ENCODE data around the gene TMEM132C. TPM values are rescaled to one million over a fixed set of nuclear protein-coding genes. Genes with fewer than 3 reads are reported as not detected.

The TMEM132C gene
- total and polyA plus RNA-seq, 5 donors, result 4.9 to 16.3 (median 9.4) TPM

DNA sequence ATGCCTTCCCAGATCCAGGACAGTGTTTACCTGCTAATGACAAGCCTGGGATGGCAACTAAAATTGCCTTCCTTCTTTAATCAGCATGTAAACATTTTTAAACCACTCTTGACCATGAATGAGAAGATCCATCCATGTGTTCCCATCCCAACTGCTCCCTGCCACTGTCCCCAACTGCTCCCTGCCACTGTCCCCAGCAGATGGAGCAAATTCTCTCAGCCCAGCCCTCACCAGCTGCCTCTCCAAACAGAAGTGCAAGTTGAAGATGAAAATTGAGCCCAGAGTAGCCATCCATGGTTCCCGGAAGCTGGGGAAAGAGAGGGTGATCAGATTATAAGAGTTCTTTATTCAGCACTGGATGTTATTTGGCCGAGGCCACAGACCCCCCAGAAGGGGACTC, 423.7 kb downstream of the TMEM132C start:
- no peak for DNase-seq
- Histone ChIP-seq H3K4me1 (ENCODE audit: control insufficient read depth, insufficient read depth, low read length) (no peaks in the 10 kb centered on the region), H3K9me3 (ENCODE audit: control insufficient read depth, low read length) (no peaks in the 10 kb centered on the region), H3K4me3 (ENCODE audit: low read length) (no peak overlapping the region), H3K27ac (ENCODE audit: low read length) (no peak overlapping the region), H3K27me3 (ENCODE audit: control insufficient read depth, insufficient read depth) (no peaks in the 10 kb centered on the region)
- 56% methylated on average over 2 of the region's 2 CpGs for WGBS
- ATAC-seq, result no peak
- intact Hi-C loops (cut with DNase I), result no loop called here

DNA sequence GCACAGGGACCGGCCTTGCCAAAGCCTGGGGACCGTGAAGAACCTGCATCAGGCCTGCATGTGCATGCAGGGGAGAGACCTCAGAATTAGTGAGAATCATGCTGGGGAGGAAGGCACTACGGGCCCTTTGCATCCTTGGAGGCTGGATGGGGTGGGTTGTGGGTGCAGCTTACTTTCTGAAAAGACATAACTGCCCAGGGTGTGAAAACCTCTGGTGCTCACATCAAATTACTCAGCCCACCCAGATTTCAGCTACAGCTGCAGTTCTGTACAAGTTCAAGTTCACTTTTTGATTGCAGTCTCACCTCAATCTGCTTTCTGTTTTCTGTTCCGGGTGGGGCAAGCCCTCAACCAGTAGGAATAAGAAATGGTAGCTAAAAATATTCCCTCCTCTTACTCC, 426.1 kb downstream of the TMEM132C start:
- H3K27me3 ChIP-seq (ENCODE audit: control insufficient read depth, insufficient read depth), result no peaks in the 10 kb centered on the region
- H3K27ac ChIP-seq (ENCODE audit: low read length), result no peak overlapping the region
- DNase-seq (no peak), ATAC-seq (peak in 1 of 2 donors; percentile 11)
- no peaks in the 10 kb centered on the region for H3K4me1 ChIP-seq (ENCODE audit: control insufficient read depth, insufficient read depth, low read length)
- 81% methylated on average over 4 of the region's 4 CpGs for WGBS
- no peak overlapping the region for H3K4me3 ChIP-seq (ENCODE audit: low read length)
- H3K9me3 ChIP-seq (ENCODE audit: control insufficient read depth, low read length), result no peaks in the 10 kb centered on the region
- intact Hi-C loops (cut with DNase I), result no loop called here

DNA sequence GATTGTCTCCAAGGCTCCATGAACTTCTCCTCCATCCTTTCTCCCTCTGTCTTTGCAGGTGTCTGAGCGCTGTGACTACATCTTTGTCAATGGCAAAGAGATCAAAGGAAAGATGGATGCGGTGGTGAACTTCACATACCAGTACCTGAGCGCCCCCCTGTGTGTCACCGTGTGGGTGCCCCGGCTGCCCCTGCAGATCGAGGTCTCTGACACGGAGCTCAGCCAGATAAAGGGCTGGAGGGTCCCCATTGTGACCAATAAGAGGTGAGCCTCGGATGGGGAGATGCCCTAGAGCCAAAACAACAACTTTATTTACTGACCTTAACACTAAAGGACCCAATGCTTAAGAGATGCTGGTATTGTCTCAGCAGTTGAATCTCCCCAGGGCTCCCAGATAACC, 426.8 kb downstream of the TMEM132C start:
- H3K4me3 ChIP-seq (ENCODE audit: low read length), result no peak overlapping the region
- H3K27ac ChIP-seq (ENCODE audit: low read length), result no peak overlapping the region
- no peak for ATAC-seq
- 63% methylated on average over 8 of the region's 8 CpGs for WGBS
- H3K9me3 ChIP-seq (ENCODE audit: control insufficient read depth, low read length), result no peaks in the 10 kb centered on the region
- H3K4me1 ChIP-seq (ENCODE audit: control insufficient read depth, insufficient read depth, low read length), result no peaks in the 10 kb centered on the region
- DNase-seq, result no peak
- no peaks in the 10 kb centered on the region for H3K27me3 ChIP-seq (ENCODE audit: control insufficient read depth, insufficient read depth)
- intact Hi-C loops (cut with DNase I), result no loop called here

DNA sequence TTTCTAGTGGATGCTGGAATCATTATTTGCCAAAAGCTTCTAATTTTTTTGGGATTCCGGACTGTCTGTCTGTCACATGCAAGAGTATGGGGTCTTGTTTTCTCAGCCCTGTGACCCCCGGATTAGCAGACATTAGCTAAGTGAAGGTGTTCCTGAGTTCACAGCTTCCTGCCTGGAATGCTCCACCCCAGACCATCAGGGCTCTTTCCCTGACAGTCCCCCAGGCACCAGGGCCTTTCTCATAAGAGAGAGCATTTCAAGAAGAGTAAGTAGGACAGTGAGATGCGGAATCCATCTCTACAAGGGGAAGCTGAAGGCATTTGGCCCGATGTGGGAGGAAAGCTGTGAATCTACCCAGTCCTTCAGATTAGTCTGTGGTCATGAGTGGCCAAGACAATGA, 427.5 kb downstream of the TMEM132C start:
- Histone ChIP-seq H3K9me3 (ENCODE audit: control insufficient read depth, low read length) (no peaks in the 10 kb centered on the region), H3K27ac (ENCODE audit: low read length) (no peak overlapping the region), H3K27me3 (ENCODE audit: control insufficient read depth, insufficient read depth) (no peaks in the 10 kb centered on the region), H3K4me1 (ENCODE audit: control insufficient read depth, insufficient read depth, low read length) (no peaks in the 10 kb centered on the region), H3K4me3 (ENCODE audit: low read length) (no peak overlapping the region)
- 73% methylated on average over 4 of the region's 4 CpGs for WGBS
- no peak for DNase-seq
- intact Hi-C loops (cut with DNase I), result no loop called here
- ATAC-seq, result no peak

DNA sequence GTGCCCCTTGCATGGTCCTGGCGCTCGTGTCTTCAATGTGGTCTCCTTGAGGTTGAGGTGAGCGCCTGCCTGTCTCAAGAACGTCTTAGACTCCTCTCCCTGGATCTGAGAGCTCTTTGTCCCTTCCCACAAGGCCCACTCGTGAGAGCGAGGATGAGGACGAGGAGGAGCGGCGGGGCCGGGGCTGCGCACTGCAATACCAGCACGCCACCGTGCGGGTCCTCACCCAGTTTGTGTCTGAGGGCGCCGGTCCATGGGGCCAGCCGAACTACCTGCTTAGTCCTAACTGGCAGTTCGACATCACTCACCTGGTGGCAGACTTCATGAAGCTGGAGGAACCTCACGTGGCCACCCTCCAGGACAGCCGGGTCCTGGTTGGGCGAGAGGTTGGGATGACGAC, 428.7 kb downstream of the TMEM132C start:
- intact Hi-C loops (cut with DNase I), result no loop called here
- Histone ChIP-seq H3K27me3 (ENCODE audit: control insufficient read depth, insufficient read depth) (no peaks in the 10 kb centered on the region), H3K4me3 (ENCODE audit: low read length) (no peak overlapping the region), H3K9me3 (ENCODE audit: control insufficient read depth, low read length) (no peaks in the 10 kb centered on the region), H3K4me1 (ENCODE audit: control insufficient read depth, insufficient read depth, low read length) (no peaks in the 10 kb centered on the region), H3K27ac (ENCODE audit: low read length) (no peak overlapping the region)
- DNase-seq (no peak), ATAC-seq (no peak)
- WGBS, result 91% methylated on average over 22 of the region's 22 CpGs

DNA sequence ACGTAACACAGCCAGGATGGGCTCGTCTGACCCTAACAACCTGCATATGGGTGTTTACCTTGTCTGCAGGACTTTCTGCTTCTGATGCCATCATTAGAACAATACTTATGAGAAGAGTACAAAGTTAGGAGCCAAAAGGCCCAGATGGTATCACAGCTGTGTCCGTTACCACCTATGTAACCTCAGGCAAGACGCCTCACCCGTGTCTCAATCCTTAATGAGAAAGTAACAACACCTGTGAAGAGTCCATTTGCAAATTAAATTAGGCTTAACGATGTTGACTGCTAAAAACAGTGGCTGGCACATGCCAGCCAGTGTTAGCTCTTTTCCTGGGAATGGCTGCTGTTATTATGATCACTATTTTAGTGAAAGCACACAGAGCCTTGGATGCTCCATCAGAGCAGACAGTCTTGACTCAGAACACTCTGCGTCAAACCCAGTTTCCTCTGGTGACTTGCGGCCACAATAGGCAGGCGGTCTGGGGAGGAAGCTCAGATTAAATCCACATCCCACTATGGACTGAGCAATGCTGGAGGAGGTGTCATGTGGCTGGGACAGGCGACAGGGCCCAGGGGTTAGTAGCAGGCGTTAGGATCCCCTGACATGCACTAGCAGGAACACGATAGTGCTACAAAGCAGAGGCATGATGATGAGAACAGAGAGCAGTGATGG, 431.5 kb downstream of the TMEM132C start:
- ATAC-seq (no peak), DNase-seq (no peak)
- intact Hi-C loops (cut with DNase I), result no loop called here
- WGBS, result 71% methylated on average over 12 of the region's 12 CpGs
- H3K27ac ChIP-seq (ENCODE audit: low read length), result no peak overlapping the region
- no peaks in the 10 kb centered on the region for H3K9me3 ChIP-seq (ENCODE audit: control insufficient read depth, low read length)
- no peak overlapping the region for H3K4me3 ChIP-seq (ENCODE audit: low read length)
- H3K27me3 ChIP-seq (ENCODE audit: control insufficient read depth, insufficient read depth), result no peaks in the 10 kb centered on the region
- H3K4me1 ChIP-seq (ENCODE audit: control insufficient read depth, insufficient read depth, low read length), result no peaks in the 10 kb centered on the region

DNA sequence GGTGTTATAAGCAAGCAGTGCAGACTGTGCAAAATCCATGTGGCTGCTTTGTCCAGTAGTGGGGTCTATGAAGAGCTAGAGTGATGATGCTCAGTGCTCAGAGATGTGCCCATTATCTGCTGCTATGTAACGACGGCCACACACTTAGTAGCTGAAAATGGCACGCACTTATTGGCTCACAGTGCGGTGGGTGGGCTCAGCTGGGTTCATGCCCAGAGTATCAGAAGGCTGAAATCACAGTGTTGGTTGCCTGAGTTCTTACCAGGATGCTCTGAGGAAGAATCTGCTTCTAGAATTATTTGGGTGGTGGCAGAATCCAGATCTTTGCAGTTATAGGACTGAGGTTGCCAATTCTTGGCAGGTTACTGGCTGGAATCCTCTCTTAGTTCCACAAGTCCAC, 432.1 kb downstream of the TMEM132C start:
- 79% methylated on average over 4 of the region's 4 CpGs for WGBS
- no peak for DNase-seq
- intact Hi-C loops (cut with DNase I), result no loop called here
- no peaks in the 10 kb centered on the region for H3K9me3 ChIP-seq (ENCODE audit: control insufficient read depth, low read length)
- H3K27me3 ChIP-seq (ENCODE audit: control insufficient read depth, insufficient read depth), result no peaks in the 10 kb centered on the region
- H3K27ac ChIP-seq (ENCODE audit: low read length), result no peak overlapping the region
- no peak for ATAC-seq
- H3K4me3 ChIP-seq (ENCODE audit: low read length), result no peak overlapping the region
- H3K4me1 ChIP-seq (ENCODE audit: control insufficient read depth, insufficient read depth, low read length), result no peaks in the 10 kb centered on the region

DNA sequence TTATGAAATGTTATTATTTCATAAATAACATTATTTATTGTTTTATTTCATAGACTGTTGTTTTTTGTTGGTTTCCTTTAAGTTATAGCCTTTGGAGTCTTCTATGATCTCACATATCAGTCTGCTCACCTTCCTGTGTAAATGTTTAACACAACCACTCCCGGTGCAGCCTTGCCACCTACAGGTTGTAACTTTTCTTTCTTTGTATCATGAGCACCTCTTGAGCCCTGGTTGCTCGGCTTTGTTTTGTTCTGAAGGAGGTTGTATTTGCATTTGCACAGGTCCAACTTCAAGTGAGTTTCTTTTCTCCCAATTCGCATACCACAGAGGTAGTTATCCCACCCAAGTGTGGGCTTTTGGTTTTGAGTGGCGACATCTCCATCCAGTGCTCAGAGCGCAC, 435.4 kb downstream of the TMEM132C start:
- no peaks in the 10 kb centered on the region for H3K27me3 ChIP-seq (ENCODE audit: control insufficient read depth, insufficient read depth)
- no peak for DNase-seq
- no peaks in the 10 kb centered on the region for H3K9me3 ChIP-seq (ENCODE audit: control insufficient read depth, low read length)
- no peak for ATAC-seq
- no peaks in the 10 kb centered on the region for H3K4me1 ChIP-seq (ENCODE audit: control insufficient read depth, insufficient read depth, low read length)
- intact Hi-C loops (cut with DNase I), result no loop called here
- no peak overlapping the region for H3K27ac ChIP-seq (ENCODE audit: low read length)
- no peak overlapping the region for H3K4me3 ChIP-seq (ENCODE audit: low read length)
- WGBS, result 88% methylated on average over 5 of the region's 5 CpGs

DNA sequence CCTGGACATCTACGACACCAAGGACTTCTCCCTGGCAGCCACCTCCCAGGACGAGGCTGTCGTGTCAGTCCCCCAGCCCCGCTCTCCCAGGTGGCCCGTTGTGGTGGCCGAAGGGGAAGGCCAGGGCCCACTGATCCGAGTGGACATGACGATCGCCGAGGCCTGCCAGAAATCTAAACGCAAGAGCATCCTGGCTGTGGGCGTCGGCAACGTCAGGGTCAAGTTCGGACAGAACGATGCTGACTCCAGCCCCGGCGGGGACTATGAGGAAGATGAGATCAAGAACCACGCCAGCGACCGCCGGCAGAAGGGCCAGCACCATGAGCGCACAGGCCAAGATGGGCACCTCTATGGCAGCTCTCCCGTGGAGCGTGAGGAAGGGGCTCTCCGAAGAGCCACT, 438.2 kb downstream of the TMEM132C start:
- intact Hi-C loops (cut with DNase I), result no loop called here
- H3K4me1 ChIP-seq (ENCODE audit: control insufficient read depth, insufficient read depth, low read length), result no peaks in the 10 kb centered on the region
- no peak overlapping the region for H3K4me3 ChIP-seq (ENCODE audit: low read length)
- ATAC-seq, result no peak
- no peaks in the 10 kb centered on the region for H3K9me3 ChIP-seq (ENCODE audit: control insufficient read depth, low read length)
- DNase-seq, result peak in 1 of 3 donors; percentile 53
- H3K27me3 ChIP-seq (ENCODE audit: control insufficient read depth, insufficient read depth), result no peaks in the 10 kb centered on the region
- WGBS, result 93% methylated on average over 26 of the region's 26 CpGs
- no peak overlapping the region for H3K27ac ChIP-seq (ENCODE audit: low read length)

DNA sequence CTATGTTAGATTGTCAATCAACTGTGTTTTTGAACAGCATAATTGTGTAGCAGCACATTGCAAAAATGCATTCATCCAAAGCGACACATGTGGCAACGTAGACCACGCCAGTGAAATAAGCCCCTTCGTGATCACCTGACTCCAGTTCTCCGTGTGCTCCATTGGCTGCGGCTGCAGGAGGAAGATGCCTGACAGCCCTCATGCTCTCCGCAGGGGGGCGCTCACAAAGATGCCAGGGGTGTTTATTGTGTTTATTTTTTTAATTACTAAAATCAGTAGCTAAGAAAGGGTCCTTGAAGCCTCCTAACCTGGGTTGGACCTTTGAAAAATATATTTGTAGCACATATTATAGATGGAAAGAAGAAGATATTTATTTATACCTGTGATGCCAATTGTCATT, 440.5 kb downstream of the TMEM132C start:
- no peak overlapping the region for H3K27ac ChIP-seq (ENCODE audit: low read length)
- no peaks in the 10 kb centered on the region for H3K27me3 ChIP-seq (ENCODE audit: control insufficient read depth, insufficient read depth)
- H3K4me1 ChIP-seq (ENCODE audit: control insufficient read depth, insufficient read depth, low read length), result no peaks in the 10 kb centered on the region
- no peak overlapping the region for H3K4me3 ChIP-seq (ENCODE audit: low read length)
- no peaks in the 10 kb centered on the region for H3K9me3 ChIP-seq (ENCODE audit: control insufficient read depth, low read length)
- WGBS, result 81% methylated on average over 8 of the region's 8 CpGs
- DNase-seq (no peak), ATAC-seq (no peak)
- intact Hi-C loops (cut with DNase I), result no loop called here

DNA sequence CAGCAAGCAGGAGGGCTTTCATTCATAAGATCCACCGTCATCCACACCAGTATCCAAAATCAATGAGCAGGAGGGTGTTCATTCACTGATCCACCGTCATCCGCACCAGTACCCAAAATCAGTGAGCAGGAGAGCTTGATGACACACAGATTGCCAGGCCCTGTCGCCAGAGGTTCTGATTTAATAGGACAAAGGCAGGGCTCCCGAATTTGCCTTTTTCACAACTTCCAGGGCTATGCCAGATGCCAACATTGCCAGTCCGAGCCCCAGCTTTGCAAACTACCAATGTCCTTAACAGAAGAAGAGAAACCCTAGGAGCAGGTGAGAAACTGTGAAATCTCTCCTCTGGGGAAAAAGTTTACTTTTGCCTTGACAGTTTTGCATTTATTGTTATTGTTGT, 441.8 kb downstream of the TMEM132C start:
- ATAC-seq (no peak), DNase-seq (no peak)
- H3K4me3 ChIP-seq (ENCODE audit: low read length), result no peak overlapping the region
- no peaks in the 10 kb centered on the region for H3K9me3 ChIP-seq (ENCODE audit: control insufficient read depth, low read length)
- no peak overlapping the region for H3K27ac ChIP-seq (ENCODE audit: low read length)
- intact Hi-C loops (cut with DNase I), result no loop called here
- no peaks in the 10 kb centered on the region for H3K27me3 ChIP-seq (ENCODE audit: control insufficient read depth, insufficient read depth)
- H3K4me1 ChIP-seq (ENCODE audit: control insufficient read depth, insufficient read depth, low read length), result no peaks in the 10 kb centered on the region
- 77% methylated on average over 6 of the region's 6 CpGs for WGBS

DNA sequence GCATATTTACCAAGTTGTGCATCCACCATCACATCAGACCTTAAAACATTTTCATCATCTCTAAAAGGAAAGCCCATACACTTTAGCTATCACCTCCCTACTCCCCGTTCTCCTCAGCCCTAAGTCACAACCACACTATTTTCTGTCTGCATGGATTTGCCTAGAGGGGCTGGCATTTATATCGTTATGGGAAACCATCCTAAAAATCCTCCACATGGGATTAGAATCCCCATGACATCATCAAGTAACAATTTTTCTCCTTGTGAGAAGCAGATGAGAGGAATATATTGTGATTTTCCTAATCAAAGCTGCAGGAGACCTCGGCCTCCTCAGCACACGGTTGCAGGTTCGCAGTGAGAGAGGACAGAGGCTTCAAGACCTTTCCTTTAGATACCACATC, 442.7 kb downstream of the TMEM132C start:
- Histone ChIP-seq H3K4me3 (ENCODE audit: low read length) (no peak overlapping the region), H3K27ac (ENCODE audit: low read length) (no peak overlapping the region), H3K4me1 (ENCODE audit: control insufficient read depth, insufficient read depth, low read length) (no peaks in the 10 kb centered on the region), H3K9me3 (ENCODE audit: control insufficient read depth, low read length) (no peaks in the 10 kb centered on the region), H3K27me3 (ENCODE audit: control insufficient read depth, insufficient read depth) (no peaks in the 10 kb centered on the region)
- no peak for DNase-seq
- intact Hi-C loops (cut with DNase I), result no loop called here
- ATAC-seq, result no peak
- 61% methylated on average over 5 of the region's 5 CpGs for WGBS
